HCT116 (cell line): Measurements from ENCODE around the gene HDDC3. TPM values are rescaled to one million over a fixed set of nuclear protein-coding genes. Genes with fewer than 3 reads are reported as not detected.

Experiments
- ATAC-seq: fragments of 200-7000 bp; cut with Tn5 transposase; 2 replicates; pipeline ENCODE4 v1.9.1; 2020; ENCODE audit warnings: mild to moderate bottlenecking, moderate library complexity
- BruUV-seq: library from RNA; stranded (reverse); fragments of 400-500 nt; replicated peaks from 2 replicates; lab custom pipeline; 2021; lab: Mats Ljungman, UMichigan
- CTCF ChIA-PET: fragments of 300-600 bp; sonication (Branson Sonifier 250); formaldehyde crosslinking; loops from one replicate; lab custom pipeline; 2021; ENCODE audit warnings: antibody characterized with exemption; lab: Charles Lee
- POLR2A ChIA-PET: fragments of 300-600, 350-600 bp; sonication (Branson Sonifier 250); formaldehyde crosslinking; loops from one replicate; lab custom pipeline; 2021; ENCODE audit warnings: antibody characterized with exemption; lab: Charles Lee
- RAD21 ChIA-PET, 2 experiments: fragments of 300-600 bp; sonication (Branson Sonifier 250); formaldehyde crosslinking; loops; one replicate each; lab custom pipeline; 2023; ENCODE audit warnings: low total read pairs in 2 of 2; ENCODE audit not compliant: uncharacterized antibody in 2 of 2, unreplicated experiment in 2 of 2, low non-redundant PET in 1 of 2; lab: Charles Lee
- DNase-seq: peaks from one replicate; pipeline ENCODE4 v3.0.0-alpha.2; 2010; ENCODE audit warnings: low read depth, low spot score
- H2AFZ ChIP-seq: fragments of 200-600 bp; shearing (Covaris generic), sonication (generic); 2 replicates; pipeline ENCODE4 v1.6.1; 2017; ENCODE audit warnings: low read depth, mixed run types, mixed read lengths, antibody characterized with exemption, low read length; ENCODE audit not compliant: poor library complexity, severe bottlenecking
- H3K27ac ChIP-seq: 2 replicates; pipeline ENCODE4 v1.5.1; 2012; ENCODE audit warnings: low read depth, low read length
- H3K27me3 ChIP-seq: fragments of 200-600 bp; sonication (generic); 2 replicates; pipeline ENCODE4 v1.6.1; 2016; ENCODE audit warnings: mixed run types, low read length, mixed read lengths; ENCODE audit not compliant: insufficient read depth
- H3K36me3 ChIP-seq, 2 experiments: fragments of 200-500 bp in 1 of 2; fragments of 200-600 bp in 1 of 2; sonication (Bioruptor generic) in 1 of 2; sonication (generic) in 1 of 2; 2 replicates each; pipeline versions ENCODE4 v1.5.1 to v1.6.1; 2014 to 2016; ENCODE audit warnings: low read length in 2 of 2, inconsistent platforms in 1 of 2, mixed read lengths in 1 of 2, mixed run types in 1 of 2; ENCODE audit not compliant: insufficient read depth in 2 of 2, control insufficient read depth in 1 of 2
- H3K4me1 ChIP-seq, 2 experiments: fragments of 200-600 bp in 1 of 2; sonication (generic) in 1 of 2; 2 replicates each; pipeline versions ENCODE4 v1.5.1 to v1.6.1; 2012 to 2017; ENCODE audit warnings: low read length in 2 of 2, inconsistent platforms in 1 of 2, mild to moderate bottlenecking in 1 of 2, mixed read lengths in 1 of 2, mixed run types in 1 of 2, moderate library complexity in 1 of 2; ENCODE audit not compliant: insufficient read depth in 2 of 2, control insufficient read depth in 1 of 2
- H3K4me2 ChIP-seq: fragments of 200-600 bp; sonication (generic); 2 replicates; pipeline ENCODE4 v1.6.1; 2017; ENCODE audit warnings: mixed run types, low read length, mixed read lengths
- H3K4me3 ChIP-seq, 2 experiments: fragments of 200-600 bp in 1 of 2; sonication (generic) in 1 of 2; replicated peaks in 1 of 2; 2 replicates each; pipeline ENCODE4 v1.5.1; 2011 to 2016; ENCODE audit warnings: low read length in 2 of 2, control low read depth in 1 of 2, low read depth in 1 of 2, mild to moderate bottlenecking in 1 of 2, mixed read lengths in 1 of 2, mixed run types in 1 of 2
- H3K79me2 ChIP-seq: fragments of 200-600 bp; sonication (generic); 2 replicates; pipeline ENCODE4 v1.6.1; 2017; ENCODE audit warnings: mild to moderate bottlenecking, mixed run types, low read length, moderate library complexity, mixed read lengths; ENCODE audit not compliant: insufficient read depth
- H3K9ac ChIP-seq: fragments of 200-600 bp; sonication (generic); 2 replicates; pipeline ENCODE4 v1.6.1; 2016; ENCODE audit warnings: low read length, mixed read lengths
- H3K9me2 ChIP-seq: fragments of 200-600 bp; sonication (generic), shearing (Covaris generic); 2 replicates; pipeline ENCODE4 v1.6.1; 2017; ENCODE audit warnings: mixed run types, mild to moderate bottlenecking, moderate library complexity; ENCODE audit not compliant: insufficient read depth
- H3K9me3 ChIP-seq, 2 experiments: fragments of 200-500 bp in 1 of 2; fragments of 200-600 bp in 1 of 2; sonication (Bioruptor generic) in 1 of 2; sonication (generic) in 1 of 2; 2 replicates each; pipeline ENCODE4 v1.6.1; 2014 to 2017; ENCODE audit warnings: low read length in 2 of 2, mixed read lengths in 2 of 2, inconsistent platforms in 1 of 2, low read depth in 1 of 2, mild to moderate bottlenecking in 1 of 2, mixed run types in 1 of 2, moderate library complexity in 1 of 2; ENCODE audit not compliant: control insufficient read depth in 1 of 2, insufficient read depth in 1 of 2
- H4K20me1 ChIP-seq: fragments of 200-600 bp; sonication (generic), shearing (Covaris generic); 2 replicates; pipeline ENCODE4 v1.6.1; 2017; ENCODE audit warnings: mixed run types, mild to moderate bottlenecking, moderate library complexity; ENCODE audit not compliant: insufficient read depth
- EGR1 ChIP-seq: IDR thresholded peaks from 2 replicates; pipeline ENCODE4 v1.6.1; 2012; ENCODE audit warnings: low read depth
- EZH2phosphoT487 ChIP-seq: fragments of 200-600 bp; IDR thresholded peaks from 2 replicates; pipeline ENCODE4 v1.6.1; 2018; ENCODE audit warnings: antibody characterized with exemption, borderline replicate concordance
- JUND ChIP-seq: IDR thresholded peaks from 2 replicates; pipeline ENCODE4 v1.6.1; 2012
- POLR2A ChIP-seq: IDR thresholded peaks from 2 replicates; pipeline ENCODE4 v1.7.0; 2011; ENCODE audit warnings: borderline replicate concordance; ENCODE audit not compliant: insufficient read depth, insufficient read length; ENCODE audit errors: extremely low read depth
- POLR2AphosphoS5 ChIP-seq: IDR thresholded peaks from 2 replicates; pipeline ENCODE4 v1.6.1; 2011; ENCODE audit warnings: mild to moderate bottlenecking, low read depth, low read length, moderate library complexity
- RAD21 ChIP-seq: IDR thresholded peaks from 2 replicates; pipeline ENCODE4 v1.6.1; 2012; ENCODE audit warnings: low read depth, mild to moderate bottlenecking
- ZFX ChIP-seq: fragments of 450-650 bp; IDR thresholded peaks from 2 replicates; pipeline ENCODE4 v1.6.1; 2017
- ZNF274 ChIP-seq: fragments of 200-500 bp; sonication (Bioruptor generic); IDR thresholded peaks from 2 replicates; pipeline ENCODE4 v1.6.1; 2014; ENCODE audit warnings: mild to moderate bottlenecking, low read depth, low read length, inconsistent platforms
- intact Hi-C: fragments of 100-400 bp; cut with micrococcal nuclease; formaldehyde crosslinking; loops from 2 replicates; pipeline ENCODE4 v1.10.0; 2022
- total RNA-seq: library from RNA; stranded (reverse); gene quantifications from one replicate; pipeline ENCODE4 v1.2.1, GENCODE V29; 2021; ENCODE audit not compliant: unreplicated experiment
- TF ChIP-seq, protein P1 (sequence below): IDR thresholded peaks from 2 replicates; pipeline ENCODE4 v1.6.1; 2012; ENCODE audit warnings: low read depth
- TF ChIP-seq, protein P2 (sequence below), 3 experiments: fragments of 200-600 bp in 1 of 3; sonication (generic) in 1 of 3; IDR thresholded peaks in 2 of 3; conservative IDR thresholded peaks in 1 of 3; 2 replicates each; pipeline ENCODE4 v1.5.1; 2012 to 2017; ENCODE audit warnings: low read depth in 2 of 3, low read length in 2 of 3, antibody characterized with exemption in 1 of 3, borderline replicate concordance in 1 of 3, control low read depth in 1 of 3, mild to moderate bottlenecking in 1 of 3, mixed read lengths in 1 of 3, mixed run types in 1 of 3, moderate library complexity in 1 of 3; ENCODE audit not compliant: insufficient read depth in 1 of 3

HDDC3 gene
- total RNA-seq, 1 experiment from 2014 or later: 20.4 TPM

DNA sequence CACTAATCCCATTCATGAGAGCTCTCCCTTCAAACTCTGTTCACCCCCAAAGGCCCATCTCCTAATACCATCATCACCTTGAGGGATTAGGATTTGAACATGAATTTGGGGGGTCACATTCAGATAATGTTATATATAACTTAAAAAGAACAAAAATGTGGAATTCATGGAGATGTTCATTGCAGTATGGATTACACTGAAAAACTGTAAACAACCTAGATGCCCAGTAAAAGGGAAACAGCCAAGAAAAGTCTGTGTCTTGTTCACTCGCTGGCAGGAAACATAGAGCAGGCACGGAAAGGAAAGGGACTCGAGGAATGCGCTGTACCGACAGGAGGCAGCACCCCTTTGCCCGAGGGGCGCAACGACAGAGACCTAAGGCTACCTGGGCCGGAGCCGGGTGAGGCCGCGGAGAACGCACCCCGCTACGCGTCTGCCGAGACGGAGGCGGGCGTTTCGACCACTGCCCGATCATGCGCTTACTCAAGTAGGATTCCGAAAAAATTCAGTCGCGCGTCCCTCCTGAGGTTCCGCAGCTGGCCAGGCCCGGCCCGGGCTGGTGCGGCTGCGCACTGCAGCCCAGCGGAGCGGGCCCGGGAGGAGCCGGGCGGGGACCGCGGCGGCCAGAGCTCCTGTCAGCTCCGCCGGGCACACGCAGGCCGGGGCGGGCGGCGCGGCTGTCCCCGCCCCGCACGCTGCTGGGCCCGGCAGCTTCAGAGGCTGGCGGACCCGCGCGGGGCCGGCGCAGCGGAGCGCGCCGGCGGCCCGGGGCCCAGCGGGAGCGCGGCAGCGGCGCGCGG, 30.1 kb downstream of the HDDC3 start:
- intact Hi-C loops: loop anchor here (2.0 to 5.0 kb wide), 2 partner anchors 147 to 370 kb away; no protein-coding TSS in a partner anchor
- RAD21 ChIA-PET: interaction anchor here (0.6 to 0.9 kb wide), 3 partner anchors 13 to 130 kb away, joined by 3 read pairs; no protein-coding TSS in a partner anchor

More for the DNA sequence above, 30.1 kb downstream of the HDDC3 start:
- ChIA-PET CTCF (interaction anchor here (0.8 to 6.4 kb wide), 6 partner anchors 9 to 609 kb away, joined by 3 to 70 read pairs (median 6); partner anchors contain the start of genes HDDC3 and UNC45A), POLR2A (interaction anchor here (0.5 to 2.4 kb wide), 6 partner anchors 9 to 609 kb away, joined by 3 to 8 read pairs (median 3); partner anchors contain the start of genes HDDC3 and UNC45A)
- Histone ChIP-seq H3K27ac (peak overlapping the region; percentile 87), H3K27me3 (no peaks in the 10 kb centered on the region), H4K20me1 (no peaks in the 10 kb centered on the region), H3K79me2 (no peaks in the 10 kb centered on the region), H3K36me3 (peaks cover 6 to 10% of the 10 kb centered on the region in 2 experiments; a peak in 3 of 4 replicates), H3K4me3 (peak overlapping the region; percentile 70 to 84), H3K9me3 (no peaks in the 10 kb centered on the region), H3K9me2 (no peaks in the 10 kb centered on the region), H3K4me1 (peaks cover 10 to 20% of the 10 kb centered on the region in 2 experiments; a peak in 3 of 4 replicates), H3K9ac (peak overlapping the region; percentile 71), H3K4me2 (peak overlapping the region; percentile 96), H2AFZ (peak overlapping the region; percentile 98)
- DNase-seq: peak; percentile 49
- TF ChIP-seq, protein P1, sequence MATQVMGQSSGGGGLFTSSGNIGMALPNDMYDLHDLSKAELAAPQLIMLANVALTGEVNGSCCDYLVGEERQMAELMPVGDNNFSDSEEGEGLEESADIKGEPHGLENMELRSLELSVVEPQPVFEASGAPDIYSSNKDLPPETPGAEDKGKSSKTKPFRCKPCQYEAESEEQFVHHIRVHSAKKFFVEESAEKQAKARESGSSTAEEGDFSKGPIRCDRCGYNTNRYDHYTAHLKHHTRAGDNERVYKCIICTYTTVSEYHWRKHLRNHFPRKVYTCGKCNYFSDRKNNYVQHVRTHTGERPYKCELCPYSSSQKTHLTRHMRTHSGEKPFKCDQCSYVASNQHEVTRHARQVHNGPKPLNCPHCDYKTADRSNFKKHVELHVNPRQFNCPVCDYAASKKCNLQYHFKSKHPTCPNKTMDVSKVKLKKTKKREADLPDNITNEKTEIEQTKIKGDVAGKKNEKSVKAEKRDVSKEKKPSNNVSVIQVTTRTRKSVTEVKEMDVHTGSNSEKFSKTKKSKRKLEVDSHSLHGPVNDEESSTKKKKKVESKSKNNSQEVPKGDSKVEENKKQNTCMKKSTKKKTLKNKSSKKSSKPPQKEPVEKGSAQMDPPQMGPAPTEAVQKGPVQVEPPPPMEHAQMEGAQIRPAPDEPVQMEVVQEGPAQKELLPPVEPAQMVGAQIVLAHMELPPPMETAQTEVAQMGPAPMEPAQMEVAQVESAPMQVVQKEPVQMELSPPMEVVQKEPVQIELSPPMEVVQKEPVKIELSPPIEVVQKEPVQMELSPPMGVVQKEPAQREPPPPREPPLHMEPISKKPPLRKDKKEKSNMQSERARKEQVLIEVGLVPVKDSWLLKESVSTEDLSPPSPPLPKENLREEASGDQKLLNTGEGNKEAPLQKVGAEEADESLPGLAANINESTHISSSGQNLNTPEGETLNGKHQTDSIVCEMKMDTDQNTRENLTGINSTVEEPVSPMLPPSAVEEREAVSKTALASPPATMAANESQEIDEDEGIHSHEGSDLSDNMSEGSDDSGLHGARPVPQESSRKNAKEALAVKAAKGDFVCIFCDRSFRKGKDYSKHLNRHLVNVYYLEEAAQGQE: no peak
- TF ChIP-seq, protein P2, sequence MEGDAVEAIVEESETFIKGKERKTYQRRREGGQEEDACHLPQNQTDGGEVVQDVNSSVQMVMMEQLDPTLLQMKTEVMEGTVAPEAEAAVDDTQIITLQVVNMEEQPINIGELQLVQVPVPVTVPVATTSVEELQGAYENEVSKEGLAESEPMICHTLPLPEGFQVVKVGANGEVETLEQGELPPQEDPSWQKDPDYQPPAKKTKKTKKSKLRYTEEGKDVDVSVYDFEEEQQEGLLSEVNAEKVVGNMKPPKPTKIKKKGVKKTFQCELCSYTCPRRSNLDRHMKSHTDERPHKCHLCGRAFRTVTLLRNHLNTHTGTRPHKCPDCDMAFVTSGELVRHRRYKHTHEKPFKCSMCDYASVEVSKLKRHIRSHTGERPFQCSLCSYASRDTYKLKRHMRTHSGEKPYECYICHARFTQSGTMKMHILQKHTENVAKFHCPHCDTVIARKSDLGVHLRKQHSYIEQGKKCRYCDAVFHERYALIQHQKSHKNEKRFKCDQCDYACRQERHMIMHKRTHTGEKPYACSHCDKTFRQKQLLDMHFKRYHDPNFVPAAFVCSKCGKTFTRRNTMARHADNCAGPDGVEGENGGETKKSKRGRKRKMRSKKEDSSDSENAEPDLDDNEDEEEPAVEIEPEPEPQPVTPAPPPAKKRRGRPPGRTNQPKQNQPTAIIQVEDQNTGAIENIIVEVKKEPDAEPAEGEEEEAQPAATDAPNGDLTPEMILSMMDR (IDR thresholded peaks at IDR 0.05 in 2 of 3, conservative IDR thresholded peaks at IDR 0.05 in 1 of 3; ENCODE audit: borderline replicate concordance in 1 of 3, insufficient read depth in 1 of 3, low read depth in 2 of 3, low read length in 2 of 3): peak; percentile 64 to 90 (median 74)
- TF ChIP-seq POLR2AphosphoS5: peak; percentile 66
- peak; percentile 94 for TF ChIP-seq ZFX
- peak; percentile 86 for TF ChIP-seq POLR2A
- no peak for TF ChIP-seq EGR1
- no peak for TF ChIP-seq EZH2phosphoT487
- peak; percentile 54 for TF ChIP-seq RAD21
- no peak for TF ChIP-seq JUND
- no peak for TF ChIP-seq ZNF274
- peak; percentile 88 for ATAC-seq
- BruUV-seq: TSS peak; percentile 69
